ENCODE measurements around the gene CERK. TPM values are rescaled to one million over a fixed set of nuclear protein-coding genes. Genes with fewer than 3 reads are reported as not detected.

The CERK gene
- total RNA-seq, 1 experiment from 2014 or later = 24.9 TPM

- Histone ChIP-seq H4K20me1 (ENCODE audit: insufficient read depth) (peaks cover 19% of the 10 kb centered on the region), H2AFZ (no peak overlapping the region), H3K27ac (no peak overlapping the region), H3K36me3 (ENCODE audit: low read depth) (peaks cover 16% of the 10 kb centered on the region), H3K4me1 (replicated peaks; ENCODE audit: insufficient read depth) (no peaks in the 10 kb centered on the region), H3K27me3 (ENCODE audit: insufficient read depth, low read depth) (no peaks in the 10 kb centered on the region), H3K4me2 (no peak overlapping the region), H3K4me3 (no peak overlapping the region), H3K9me3 (ENCODE audit: insufficient read depth, low read depth) (no peaks in the 10 kb centered on the region), H3K79me2 (ENCODE audit: low read depth) (no peaks in the 10 kb centered on the region), H3K9me2 (ENCODE audit: insufficient read depth) (no peaks in the 10 kb centered on the region), H3F3A (ENCODE audit: insufficient read depth, low read depth) (peaks cover 4% of the 10 kb centered on the region; the same call in 1 of the 2 replicates)
- no TSS peak for BruUV-seq (replicated peaks)
- no peak for DNase-seq
- TF ChIP-seq EZH2 (IDR thresholded peaks at IDR 0.05; ENCODE audit: low read depth) (no peak), CTCF (conservative IDR thresholded peaks at IDR 0.05) (no peak)
- ChIA-PET POLR2A (ENCODE audit: unreplicated experiment) (no interaction called here), CTCF (no interaction called here)
- intact Hi-C loops (cut with micrococcal nuclease; ENCODE audit: unreplicated experiment) = loop anchor here (10.0 kb wide), 1 partner anchor 102 kb away; no protein-coding TSS in a partner anchor
Measured at GRCh38 chr22:46667245-46667623, 70.8 kb downstream of the CERK start.

GRCh38 chr22:46666577-46667244 is 71.3 kb downstream of the CERK start:
- peaks cover 24% of the 10 kb centered on the region for H4K20me1 ChIP-seq (ENCODE audit: insufficient read depth)
- no peak overlapping the region for H3K4me3 ChIP-seq
- H3K27me3 ChIP-seq (ENCODE audit: insufficient read depth, low read depth) = no peaks in the 10 kb centered on the region
- ChIA-PET POLR2A (ENCODE audit: unreplicated experiment) (no interaction called here), CTCF (no interaction called here)
- DNase-seq = no peak
- H3K27ac ChIP-seq = no peak overlapping the region
- H2AFZ ChIP-seq = no peak overlapping the region
- H3K4me2 ChIP-seq = no peak overlapping the region
- intact Hi-C loops (cut with micrococcal nuclease; ENCODE audit: unreplicated experiment) = loop anchor here (10.0 kb wide), 1 partner anchor 102 kb away; no protein-coding TSS in a partner anchor
- H3K4me1 ChIP-seq (replicated peaks; ENCODE audit: insufficient read depth) = no peaks in the 10 kb centered on the region
- H3K36me3 ChIP-seq (ENCODE audit: low read depth) = peaks cover 16% of the 10 kb centered on the region
- no peaks in the 10 kb centered on the region for H3K9me2 ChIP-seq (ENCODE audit: insufficient read depth)
- no peaks in the 10 kb centered on the region for H3K9me3 ChIP-seq (ENCODE audit: insufficient read depth, low read depth)
- H3F3A ChIP-seq (ENCODE audit: insufficient read depth, low read depth) = peaks cover 4% of the 10 kb centered on the region; the same call in 1 of the 2 replicates
- TF ChIP-seq CTCF (conservative IDR thresholded peaks at IDR 0.05) (no peak), EZH2 (IDR thresholded peaks at IDR 0.05; ENCODE audit: low read depth) (no peak)
- no TSS peak for BruUV-seq (replicated peaks)
- no peaks in the 10 kb centered on the region for H3K79me2 ChIP-seq (ENCODE audit: low read depth)

GRCh38 chr22:46665751-46666280 is 72.2 kb downstream of the CERK start:
- Histone ChIP-seq H3K27me3 (ENCODE audit: insufficient read depth, low read depth) (no peaks in the 10 kb centered on the region), H3K36me3 (ENCODE audit: low read depth) (peaks cover 16% of the 10 kb centered on the region), H2AFZ (no peak overlapping the region), H3K4me1 (replicated peaks; ENCODE audit: insufficient read depth) (no peaks in the 10 kb centered on the region), H3F3A (ENCODE audit: insufficient read depth, low read depth) (peaks cover 5% of the 10 kb centered on the region; the same call in 1 of the 2 replicates), H3K9me3 (ENCODE audit: insufficient read depth, low read depth) (no peaks in the 10 kb centered on the region), H3K79me2 (ENCODE audit: low read depth) (no peaks in the 10 kb centered on the region), H3K4me3 (no peak overlapping the region), H3K4me2 (no peak overlapping the region), H4K20me1 (ENCODE audit: insufficient read depth) (peaks cover 25% of the 10 kb centered on the region), H3K9me2 (ENCODE audit: insufficient read depth) (no peaks in the 10 kb centered on the region), H3K27ac (no peak overlapping the region)
- ChIA-PET CTCF (no interaction called here), POLR2A (ENCODE audit: unreplicated experiment) (no interaction called here)
- BruUV-seq (replicated peaks) = no TSS peak
- no peak for DNase-seq
- TF ChIP-seq EZH2 (IDR thresholded peaks at IDR 0.05; ENCODE audit: low read depth) = no peak
- intact Hi-C loops (cut with micrococcal nuclease; ENCODE audit: unreplicated experiment) = loop anchor here (10.0 kb wide), 1 partner anchor 101 kb away; no protein-coding TSS in a partner anchor

All from PC-9 (cell line).